IMR-90 (cell line): Measurements from ENCODE around the gene HMGCL. TPM values are rescaled to one million over a fixed set of nuclear protein-coding genes. Genes with fewer than 3 reads are reported as not detected.

Experiments
- ATAC-seq: fragments of 200-7000 bp; cut with Tn5 transposase; 2 replicates; pipeline ENCODE4 v1.9.1; 2020; ENCODE audit warnings: low read depth, mild to moderate bottlenecking, moderate library complexity
- Bru-seq: library from RNA; stranded (reverse); fragments of 400-500 nt; gene quantifications from one replicate; lab custom pipeline; 2021; lab: Mats Ljungman, UMichigan
- BruChase-seq, 2 experiments: library from RNA; stranded (reverse); fragments of 400-500 nt; gene quantifications; one replicate each; lab custom pipeline; 2021; lab: Mats Ljungman, UMichigan
- BruUV-seq: library from RNA; stranded (reverse); fragments of 400-500 nt; replicated peaks from 2 replicates; lab custom pipeline; 2021; lab: Mats Ljungman, UMichigan
- CTCF ChIA-PET: fragments of 300-600 bp; formaldehyde crosslinking; extraction: SDS; loops from one replicate; lab custom pipeline; 2021; ENCODE audit warnings: antibody characterized with exemption; lab: Yijun Ruan, JAX
- POLR2A ChIA-PET: fragments of 300-600 bp; sonication (Branson Sonifier 250); formaldehyde crosslinking; loops from one replicate; lab custom pipeline; 2022; ENCODE audit warnings: antibody characterized with exemption; ENCODE audit not compliant: unreplicated experiment; lab: Charles Lee
- DNase-seq: peaks from one replicate; pipeline ENCODE4 v3.0.0; 2013
- H2AFZ ChIP-seq: replicated peaks from 2 replicates; pipeline ENCODE3; 2013; ENCODE audit warnings: low read length, mild to moderate bottlenecking; ENCODE audit not compliant: poor library complexity
- H2AK5ac ChIP-seq: 2 replicates; pipeline ENCODE4 v1.6.1; 2013; ENCODE audit warnings: low read depth, low read length, inconsistent platforms
- H2AK9ac ChIP-seq: replicated peaks from 2 replicates; pipeline ENCODE3; 2013; ENCODE audit warnings: mild to moderate bottlenecking, low read depth, low read length, moderate library complexity; ENCODE audit not compliant: poor library complexity
- H2BK120ac ChIP-seq: 2 replicates; pipeline ENCODE4 v1.6.1; 2013; ENCODE audit warnings: low read depth, low read length, inconsistent platforms
- H2BK15ac ChIP-seq: 3 replicates; pipeline ENCODE4 v1.6.1; 2013; ENCODE audit warnings: low read depth, low read length, inconsistent platforms
- H2BK20ac ChIP-seq: 2 replicates; pipeline ENCODE4 v1.6.1; 2013; ENCODE audit warnings: low read depth, mild to moderate bottlenecking, inconsistent platforms, low read length, moderate library complexity
- H2BK5ac ChIP-seq: 2 replicates; pipeline ENCODE4 v1.6.1; 2013; ENCODE audit warnings: mild to moderate bottlenecking, low read depth, low read length, inconsistent platforms; ENCODE audit not compliant: poor library complexity, severe bottlenecking
- H3K14ac ChIP-seq: replicated peaks from 2 replicates; pipeline ENCODE4 v1.6.1; 2013; ENCODE audit warnings: low read depth, low read length, inconsistent platforms
- H3K18ac ChIP-seq: 2 replicates; pipeline ENCODE4 v1.6.1; 2013; ENCODE audit warnings: low read depth, low read length, control low read depth
- H3K23ac ChIP-seq: 2 replicates; pipeline ENCODE4 v1.6.1; 2013; ENCODE audit warnings: low read depth, low read length, inconsistent platforms
- H3K27ac ChIP-seq: 2 replicates; pipeline ENCODE4 v1.5.1; 2013; ENCODE audit warnings: mild to moderate bottlenecking, control low read depth, low read length; ENCODE audit not compliant: insufficient read depth
- H3K27me3 ChIP-seq: 2 replicates; pipeline ENCODE4 v1.6.1; 2013; ENCODE audit warnings: low read length; ENCODE audit not compliant: control insufficient read depth, insufficient read depth
- H3K36me3 ChIP-seq: 2 replicates; pipeline ENCODE4 v1.6.1; 2013; ENCODE audit warnings: low read length, mixed read lengths; ENCODE audit not compliant: control insufficient read depth, insufficient read depth
- H3K4ac ChIP-seq: 2 replicates; pipeline ENCODE4 v1.6.1; 2013; ENCODE audit warnings: low read depth, low read length, inconsistent platforms
- H3K4me1 ChIP-seq: 2 replicates; pipeline ENCODE4 v1.6.1; 2013; ENCODE audit warnings: low read length, mixed read lengths; ENCODE audit not compliant: control insufficient read depth, insufficient read depth
- H3K4me2 ChIP-seq: 2 replicates; pipeline ENCODE4 v1.6.1; 2013; ENCODE audit warnings: low read depth, mild to moderate bottlenecking, control low read depth, low read length, moderate library complexity
- H3K4me3 ChIP-seq: 2 replicates; pipeline ENCODE4 v1.5.1; 2013; ENCODE audit warnings: low read depth, mild to moderate bottlenecking, control low read depth, low read length, moderate library complexity; ENCODE audit not compliant: insufficient read depth
- H3K56ac ChIP-seq: 2 replicates; pipeline ENCODE4 v1.6.1; 2013; ENCODE audit warnings: low read length, inconsistent platforms; ENCODE audit not compliant: insufficient read depth; ENCODE audit errors: extremely low read depth
- H3K79me1 ChIP-seq, 2 experiments: 2 replicates each; pipeline ENCODE4 v1.6.1; 2013; ENCODE audit warnings: low read length in 2 of 2, inconsistent platforms in 1 of 2, low read depth in 1 of 2
- H3K9ac ChIP-seq: 2 replicates; pipeline ENCODE4 v1.6.1; 2013; ENCODE audit warnings: low read depth, low read length, control low read depth
- H3K9me1 ChIP-seq: 2 replicates; pipeline ENCODE4 v1.6.1; 2013; ENCODE audit warnings: low read length, inconsistent platforms; ENCODE audit not compliant: insufficient read depth
- H3K9me3 ChIP-seq: 2 replicates; pipeline ENCODE4 v1.6.1; 2013; ENCODE audit warnings: low read length; ENCODE audit not compliant: control insufficient read depth, insufficient read depth
- H4K20me1 ChIP-seq: 2 replicates; pipeline ENCODE4 v1.6.1; 2013; ENCODE audit warnings: low read length, inconsistent platforms; ENCODE audit not compliant: insufficient read depth
- H4K5ac ChIP-seq: 2 replicates; pipeline ENCODE4 v1.6.1; 2013; ENCODE audit warnings: mild to moderate bottlenecking, low read depth, low read length, control low read depth
- H4K8ac ChIP-seq, 2 experiments: 2 replicates each; pipeline ENCODE4 v1.6.1; 2013; ENCODE audit warnings: low read depth in 2 of 2, low read length in 2 of 2, control low read depth in 1 of 2, inconsistent platforms in 1 of 2
- H4K91ac ChIP-seq: 2 replicates; pipeline ENCODE4 v1.6.1; 2013; ENCODE audit warnings: low read depth, low read length, inconsistent platforms; ENCODE audit not compliant: insufficient read depth
- BHLHE40 ChIP-seq: fragments of 150-350 bp; IDR thresholded peaks from 2 replicates; pipeline ENCODE4 v1.6.1; 2016; ENCODE audit warnings: mild to moderate bottlenecking, low read depth, low read length
- CEBPB ChIP-seq: IDR thresholded peaks from 2 replicates; pipeline ENCODE4 v1.6.1; 2012; ENCODE audit warnings: low read depth, low read length, improper control_type of control experiment
- CHD1 ChIP-seq: IDR thresholded peaks from 2 replicates; pipeline ENCODE4 v1.6.1; 2012; ENCODE audit warnings: low read depth, low read length, improper control_type of control experiment
- ELK1 ChIP-seq: fragments of 150-350 bp; IDR thresholded peaks from 2 replicates; pipeline ENCODE4 v1.6.1; 2016; ENCODE audit warnings: low read depth, mild to moderate bottlenecking, low read length, moderate library complexity, borderline replicate concordance
- FOS ChIP-seq: fragments of 150-350 bp; IDR thresholded peaks from 2 replicates; pipeline ENCODE4 v1.6.1; 2016; ENCODE audit warnings: low read depth, low read length
- MAFK ChIP-seq: IDR thresholded peaks from 2 replicates; pipeline ENCODE4 v1.6.1; 2012; ENCODE audit warnings: low read depth, low read length, improper control_type of control experiment
- MAZ ChIP-seq: IDR thresholded peaks from 2 replicates; pipeline ENCODE4 v1.6.1; 2012; ENCODE audit warnings: low read depth, mild to moderate bottlenecking, low read length, improper control_type of control experiment, moderate library complexity, borderline replicate concordance
- MXI1 ChIP-seq: IDR thresholded peaks from 2 replicates; pipeline ENCODE4 v1.6.1; 2012; ENCODE audit warnings: low read depth, mild to moderate bottlenecking, low read length, moderate library complexity, borderline replicate concordance
- NFE2L2 ChIP-seq: fragments of 150-350 bp; IDR thresholded peaks from 2 replicates; pipeline ENCODE4 v1.6.1; 2016; ENCODE audit warnings: low read depth, mild to moderate bottlenecking, low read length
- POLR2A ChIP-seq: IDR thresholded peaks from 2 replicates; pipeline ENCODE4 v1.6.1; 2012; ENCODE audit warnings: mild to moderate bottlenecking, low read depth, low read length
- RAD21 ChIP-seq: IDR thresholded peaks from 2 replicates; pipeline ENCODE4 v1.6.1; 2012; ENCODE audit warnings: low read length, improper control_type of control experiment
- RCOR1 ChIP-seq: IDR thresholded peaks from 2 replicates; pipeline ENCODE4 v1.6.1; 2012; ENCODE audit warnings: mild to moderate bottlenecking, low read length, improper control_type of control experiment; ENCODE audit not compliant: insufficient replicate concordance
- RFX5 ChIP-seq: IDR thresholded peaks from 2 replicates; pipeline ENCODE4 v1.8.0; 2012; ENCODE audit warnings: low read depth, mild to moderate bottlenecking, low read length, moderate library complexity
- SMC3 ChIP-seq: fragments of 150-350 bp; IDR thresholded peaks from 2 replicates; pipeline ENCODE4 v1.6.1; 2016; ENCODE audit warnings: low read depth, mild to moderate bottlenecking, antibody characterized with exemption, low read length, moderate library complexity
- USF2 ChIP-seq: fragments of 150-350 bp; IDR thresholded peaks from 2 replicates; pipeline ENCODE4 v1.6.1; 2017; ENCODE audit warnings: mild to moderate bottlenecking, antibody characterized with exemption, low read length, low read depth
- WGBS, 2 experiments: methylation state at CpG; one replicate each; pipeline versions ENCODE4 v1.1.5 to v1.1.7; 2013; ENCODE audit warnings: missing lambda C conversion rate in 2 of 2; ENCODE audit not compliant: insufficient read length in 1 of 2; ENCODE audit errors: extremely low coverage in 2 of 2; 5-methylcytosine and 5-hydroxymethylcytosine counted together
- dilution Hi-C: fragments of 300-500 bp; cut with HindIII; formaldehyde crosslinking; loops from one replicate; pipeline ENCODE4 v1.14.3; 2018; ENCODE audit warnings: low sequenced_read_pairs; ENCODE audit not compliant: unreplicated experiment
- in situ Hi-C: fragments of 300-500 bp; cut with MboI; formaldehyde crosslinking; loops from 3 replicates; pipeline ENCODE4 v1.14.3; 2019; ENCODE audit warnings: low sequenced_read_pairs, inconsistent platforms, mixed read lengths
- intact Hi-C: fragments of 100-400 bp; cut with micrococcal nuclease; formaldehyde crosslinking; loops from 2 replicates; pipeline ENCODE4 v1.10.0; 2022
- long read RNA-seq: library from polyadenylated mRNA; unstranded; transcript quantifications from one replicate; pipeline ENCODE4 v2.0.0, GENCODE V29; 2021; ENCODE audit not compliant: unreplicated experiment
- polyA plus RNA-seq, 3 experiments: library from polyadenylated mRNA; depleted of rRNA; stranded (reverse); fragments of >200 nt; gene quantifications; 2 replicates each; pipeline ENCODE4 v1.2.3, GENCODE V29; 2012; ENCODE audit warnings: low replicate concordance in 1 of 3
- total RNA-seq: library from RNA; depleted of rRNA; stranded (reverse); fragments of >200 nt; gene quantifications from 2 replicates; pipeline ENCODE4 v1.2.3, GENCODE V29; 2012; rRNA removed

Gene HMGCL
- total RNA-seq: 31.9 and 33.5 TPM in 2 replicates
- polyA plus RNA-seq (2012; rRNA removed): 25.3 and 30.6 TPM in 2 replicates
- 15.7 and 28.3 TPM in 2 replicates for polyA plus RNA-seq (2012; cell fraction: cytosol; rRNA removed)
- 17.3 and 23.9 TPM in 2 replicates for polyA plus RNA-seq (2012; cell fraction: nucleus; rRNA removed; ENCODE audit: low replicate concordance)
- percentile 66 among the genes with signal in this experiment for Bru-seq, nascent RNA
- percentile 80 among the genes with signal in this experiment for BruChase-seq, experiment 1, labeled RNA remaining after a 6-hour chase
- percentile 69 among the genes with signal in this experiment for BruChase-seq, experiment 2, labeled RNA remaining after a 2-hour chase
- long read RNA-seq, transcript HMGCL-203 (9 exons, 1,600 nt): major isoform, 60 of 73 reads
- long read RNA-seq, partial matches to known transcripts: 5 of 73 reads
- long read RNA-seq, other reads (novel, unspliced or antisense): 4 of 73 reads

GRCh38 chr1:23825076-23825761 is at the start of gene HMGCL:
Gene HMGCL (minus strand): TSS chr1:23825429. CDS start chr1:23825415, 14 bp downstream.
- peak within 1 kb of the TSS; percentile 68 for H4K91ac ChIP-seq
- H2AK9ac ChIP-seq: peak within 1 kb of the TSS; percentile 97
- H3K14ac ChIP-seq: peak within 1 kb of the TSS; percentile 98
- no peaks in the 10 kb centered on the region for H3K9me3 ChIP-seq
- peak within 1 kb of the TSS; percentile 6; the same call in 1 of the 2 replicates for H3K23ac ChIP-seq
- H3K4me2 ChIP-seq: peak within 1 kb of the TSS; percentile 89
- no peaks in the 10 kb centered on the region for H4K20me1 ChIP-seq
- in situ Hi-C loops: no loop called here
- no peaks in the 10 kb centered on the region for H3K27me3 ChIP-seq
- dilution Hi-C loops: no loop called here
- H3K27ac ChIP-seq: peak within 1 kb of the TSS; percentile 99
- no peak within 1 kb of the TSS for H2BK20ac ChIP-seq
- H3K18ac ChIP-seq: peak within 1 kb of the TSS; percentile 90
- peak within 1 kb of the TSS; percentile 99 for H3K9ac ChIP-seq
- H2BK15ac ChIP-seq: peak within 1 kb of the TSS; percentile 45; the same call in 1 of the 3 replicates
- peak within 1 kb of the TSS; percentile 91 for H2BK5ac ChIP-seq
- peak within 1 kb of the TSS; percentile 81 for H3K4ac ChIP-seq
- peak within 1 kb of the TSS; percentile 99 for H3K4me3 ChIP-seq
- peaks cover 4% of the 10 kb centered on the region for H3K9me1 ChIP-seq
- ATAC-seq (peak; percentile 99), DNase-seq (peak; percentile 84)
- no TSS peak for BruUV-seq
- peaks cover 3% of the 10 kb centered on the region for H3K4me1 ChIP-seq
- CTCF ChIA-PET: no interaction called here
- peak within 1 kb of the TSS; percentile 99 for H4K5ac ChIP-seq
- 0% methylated on average over 20 of the region's 42 CpGs; no CpG with 5 or more reads in 1 of the 2 experiments for WGBS, 2 experiments
- POLR2A ChIA-PET: interaction anchor here (0.5 to 0.9 kb wide), 2 partner anchors 14 to 36 kb away, joined by 3 to 5 read pairs; no protein-coding TSS in a partner anchor
- peak within 1 kb of the TSS; percentile 96 for H2AFZ ChIP-seq
- H3K56ac ChIP-seq: peak within 1 kb of the TSS; percentile 80
- intact Hi-C loops: no loop called here
- peaks cover 14 to 17% of the 10 kb centered on the region in 2 experiments for H3K79me1 ChIP-seq
- H2BK120ac ChIP-seq: peak within 1 kb of the TSS; percentile 36
- peak; percentile 72; the same call in 1 of the 2 replicates for TF ChIP-seq MAZ
- peak; percentile 94 for TF ChIP-seq POLR2A
- TF ChIP-seq RFX5: no peak
- TF ChIP-seq BHLHE40: peak; percentile 79
- TF ChIP-seq MXI1: 0 out of 2 replicates have a peak, but pooled peaks have one; percentile 21
- TF ChIP-seq FOS: no peak
- TF ChIP-seq MAFK: no peak
- TF ChIP-seq CHD1: no peak
- TF ChIP-seq CEBPB: no peak
- no peak for TF ChIP-seq RAD21
- TF ChIP-seq USF2: peak; percentile 92
- TF ChIP-seq SMC3: no peak
- TF ChIP-seq ELK1: no peak
- no peak for TF ChIP-seq NFE2L2
- no peak for TF ChIP-seq RCOR1
- H3K36me3 ChIP-seq: no peaks in the 10 kb centered on the region
- peak within 1 kb of the TSS; percentile 96 to 100 for H4K8ac ChIP-seq
- H2AK5ac ChIP-seq: peak within 1 kb of the TSS; percentile 31
